GM12872 (cell line): ENCODE measurements around the gene ADAMTS2.

Experiments used
- TF ChIP-seq, protein P1 (sequence below): IDR thresholded peaks from 3 replicates; pipeline ENCODE4 v1.5.1; 2011; ENCODE audit warnings: low read depth, mild to moderate bottlenecking, low read length, moderate library complexity; ENCODE audit not compliant: insufficient read depth

ADAMTS2 gene

GRCh38 chr5:179119415-179120170 is 225.7 kb downstream of the ADAMTS2 start:
- TF ChIP-seq, protein P1, sequence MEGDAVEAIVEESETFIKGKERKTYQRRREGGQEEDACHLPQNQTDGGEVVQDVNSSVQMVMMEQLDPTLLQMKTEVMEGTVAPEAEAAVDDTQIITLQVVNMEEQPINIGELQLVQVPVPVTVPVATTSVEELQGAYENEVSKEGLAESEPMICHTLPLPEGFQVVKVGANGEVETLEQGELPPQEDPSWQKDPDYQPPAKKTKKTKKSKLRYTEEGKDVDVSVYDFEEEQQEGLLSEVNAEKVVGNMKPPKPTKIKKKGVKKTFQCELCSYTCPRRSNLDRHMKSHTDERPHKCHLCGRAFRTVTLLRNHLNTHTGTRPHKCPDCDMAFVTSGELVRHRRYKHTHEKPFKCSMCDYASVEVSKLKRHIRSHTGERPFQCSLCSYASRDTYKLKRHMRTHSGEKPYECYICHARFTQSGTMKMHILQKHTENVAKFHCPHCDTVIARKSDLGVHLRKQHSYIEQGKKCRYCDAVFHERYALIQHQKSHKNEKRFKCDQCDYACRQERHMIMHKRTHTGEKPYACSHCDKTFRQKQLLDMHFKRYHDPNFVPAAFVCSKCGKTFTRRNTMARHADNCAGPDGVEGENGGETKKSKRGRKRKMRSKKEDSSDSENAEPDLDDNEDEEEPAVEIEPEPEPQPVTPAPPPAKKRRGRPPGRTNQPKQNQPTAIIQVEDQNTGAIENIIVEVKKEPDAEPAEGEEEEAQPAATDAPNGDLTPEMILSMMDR = no peak

DNA sequence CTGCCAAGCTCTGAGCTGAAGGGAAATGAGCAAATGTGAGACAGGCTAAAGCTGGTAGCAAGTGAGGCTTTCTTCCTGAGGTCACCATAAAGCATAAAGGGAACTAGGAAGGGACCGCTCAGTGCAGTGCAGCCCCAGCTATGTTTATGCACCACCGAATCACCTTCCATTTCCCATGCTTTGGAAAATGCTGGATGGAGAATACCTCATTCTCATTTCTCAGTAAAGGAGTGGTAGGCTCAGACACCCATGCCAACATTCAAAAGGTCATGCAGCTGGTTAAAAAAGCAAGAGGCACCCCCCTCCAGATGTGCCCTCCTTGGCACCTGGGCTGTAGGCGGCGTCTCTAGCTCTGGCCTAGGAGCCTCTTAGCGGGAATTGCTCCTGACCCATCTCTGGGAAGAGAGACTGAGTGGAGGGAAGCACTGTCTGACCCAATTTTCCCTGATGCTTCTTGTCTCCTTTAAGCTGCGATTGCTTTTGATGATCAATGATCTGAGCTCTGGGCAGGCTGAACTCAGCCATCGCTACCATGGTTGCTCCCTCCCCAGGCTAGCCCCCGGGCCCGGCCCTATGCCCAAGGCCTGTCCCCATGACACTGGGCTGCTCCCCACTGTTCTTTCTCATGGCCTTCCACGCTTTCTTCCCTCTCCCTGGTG is 226.4 kb downstream of the ADAMTS2 start:
- TF ChIP-seq, protein P1 = no peak

GRCh38 chr5:179118338-179118737 is 226.9 kb downstream of the ADAMTS2 start:
- TF ChIP-seq, protein P1 = no peak

DNA sequence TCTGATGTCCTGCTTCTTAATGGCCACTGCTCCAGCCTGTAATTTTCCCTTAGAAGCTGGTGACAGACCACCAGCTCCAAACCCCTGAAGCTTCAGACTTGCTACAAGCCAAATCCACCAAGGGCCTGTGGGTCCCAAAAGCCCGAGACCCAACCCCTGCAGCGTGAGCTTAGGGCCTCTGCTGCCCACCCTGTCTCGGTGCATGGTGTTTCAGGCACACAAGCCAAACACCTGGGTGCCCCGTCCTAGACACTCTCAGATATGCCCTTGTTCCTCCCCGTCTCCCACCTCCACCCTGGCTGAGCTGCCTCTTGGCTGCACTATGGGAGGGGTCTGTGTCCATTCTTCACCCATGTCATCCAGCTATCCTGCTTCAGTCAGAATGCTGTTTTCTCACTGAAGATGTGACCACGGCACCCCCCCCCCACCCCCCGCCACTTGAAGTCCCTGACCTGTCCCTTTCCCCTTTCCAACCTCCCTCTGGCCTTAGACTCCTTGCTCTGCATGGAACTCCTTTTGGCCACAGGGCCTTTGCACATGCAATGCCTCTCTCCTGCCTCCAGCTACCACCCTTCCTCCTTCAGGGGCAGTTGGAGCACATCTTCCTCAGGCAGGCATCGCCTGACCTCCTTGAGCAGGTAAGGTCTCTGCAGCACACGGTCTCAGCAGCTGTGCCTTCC is 229.3 kb downstream of the ADAMTS2 start:
- TF ChIP-seq, protein P1 = no peak

GRCh38 chr5:179115307-179115706 is 230.0 kb downstream of the ADAMTS2 start:
- TF ChIP-seq, protein P1 = no peak

- TF ChIP-seq, protein P1 = no peak
These were observed 230.5 kb downstream of the ADAMTS2 start for GRCh38 chr5:179114756-179115155.

GRCh38 chr5:179113945-179114641 is 231.2 kb downstream of the ADAMTS2 start:
- TF ChIP-seq, protein P1 = no peak
